GM23338 (cell line): Measurements from ENCODE around the gene ULK2.

Experiments
- CREB1 ChIP-seq: fragments of 250-450 bp; sonication (Bioruptor Pico); IDR thresholded peaks from 2 replicates; pipeline ENCODE4 v1.5.0; 2020; ENCODE audit warnings: low read depth, mild to moderate bottlenecking, moderate library complexity
- EZH2 ChIP-seq: fragments of 200-600 bp; sonication (generic); IDR thresholded peaks from one replicate; pipeline ENCODE4 v1.8.0; 2017; ENCODE audit warnings: antibody characterized with exemption, mild to moderate bottlenecking, low read depth; ENCODE audit not compliant: unreplicated experiment
- EZH2phosphoT487 ChIP-seq: fragments of 200-600 bp; sonication (generic); IDR thresholded peaks from one replicate; pipeline ENCODE4 v1.8.1; 2018; ENCODE audit warnings: antibody characterized with exemption; ENCODE audit not compliant: unreplicated experiment
- JUNB ChIP-seq: IDR thresholded peaks from one replicate; pipeline ENCODE4 v1.6.1; 2016; ENCODE audit warnings: antibody characterized with exemption; ENCODE audit not compliant: unreplicated experiment
- NANOG ChIP-seq: IDR thresholded peaks from 2 replicates; pipeline ENCODE4 v1.6.1; 2016; ENCODE audit warnings: antibody characterized with exemption, borderline replicate concordance
- POLR2AphosphoS5 ChIP-seq: IDR thresholded peaks from 2 replicates; pipeline ENCODE4 v1.6.1; 2016; ENCODE audit warnings: antibody characterized with exemption, low read depth
- STAT1 ChIP-seq: IDR thresholded peaks from one replicate; pipeline ENCODE4 v1.6.1; 2016; ENCODE audit warnings: antibody characterized with exemption; ENCODE audit not compliant: unreplicated experiment
- ZNF114 ChIP-seq: fragments of 250-450 bp; sonication (Bioruptor Pico); IDR thresholded peaks from 2 replicates; pipeline ENCODE4 v1.5.0; 2020; ENCODE audit warnings: mild to moderate bottlenecking, moderate library complexity
- TF ChIP-seq, protein P1 (sequence below), 2 experiments: fragments of 200-600 bp in 1 of 2; sonication (generic) in 1 of 2; conservative IDR thresholded peaks; 2 replicates each; pipeline versions ENCODE4 v1.5.1 to v1.6.1; 2016 to 2017; ENCODE audit warnings: antibody characterized with exemption in 2 of 2, low read depth in 2 of 2, mild to moderate bottlenecking in 2 of 2, moderate library complexity in 1 of 2
- TF ChIP-seq, protein P2 (sequence below): IDR thresholded peaks from one replicate; pipeline ENCODE4 v1.6.1; 2018; ENCODE audit warnings: antibody characterized with exemption; ENCODE audit not compliant: unreplicated experiment
- TF ChIP-seq, protein P3 (sequence below): IDR thresholded peaks from 2 replicates; pipeline ENCODE4 v1.6.1; 2016; ENCODE audit warnings: antibody characterized with exemption

DNA sequence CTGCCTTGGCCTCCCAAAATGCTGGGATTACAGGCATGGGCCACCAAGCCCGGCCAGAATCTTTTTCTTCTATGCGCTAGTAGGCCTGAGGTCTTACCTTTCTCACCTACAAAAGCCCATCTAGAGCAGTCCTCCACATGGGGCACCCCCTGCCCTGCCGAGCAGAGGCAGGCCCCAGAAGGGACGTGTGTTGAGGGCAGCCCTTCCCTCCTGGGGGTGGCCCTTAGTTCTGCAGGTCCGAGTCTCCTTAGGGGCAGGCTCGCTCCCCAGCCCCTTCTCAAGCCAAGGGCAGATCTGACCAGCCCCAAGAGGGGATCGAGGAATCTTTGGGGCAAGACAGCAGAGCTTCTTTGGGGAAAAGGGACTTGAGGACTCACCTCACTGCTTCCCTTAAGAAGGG lies 101.7 kb downstream of the ULK2 start:
- TF ChIP-seq POLR2AphosphoS5: no peak
- TF ChIP-seq, protein P1, sequence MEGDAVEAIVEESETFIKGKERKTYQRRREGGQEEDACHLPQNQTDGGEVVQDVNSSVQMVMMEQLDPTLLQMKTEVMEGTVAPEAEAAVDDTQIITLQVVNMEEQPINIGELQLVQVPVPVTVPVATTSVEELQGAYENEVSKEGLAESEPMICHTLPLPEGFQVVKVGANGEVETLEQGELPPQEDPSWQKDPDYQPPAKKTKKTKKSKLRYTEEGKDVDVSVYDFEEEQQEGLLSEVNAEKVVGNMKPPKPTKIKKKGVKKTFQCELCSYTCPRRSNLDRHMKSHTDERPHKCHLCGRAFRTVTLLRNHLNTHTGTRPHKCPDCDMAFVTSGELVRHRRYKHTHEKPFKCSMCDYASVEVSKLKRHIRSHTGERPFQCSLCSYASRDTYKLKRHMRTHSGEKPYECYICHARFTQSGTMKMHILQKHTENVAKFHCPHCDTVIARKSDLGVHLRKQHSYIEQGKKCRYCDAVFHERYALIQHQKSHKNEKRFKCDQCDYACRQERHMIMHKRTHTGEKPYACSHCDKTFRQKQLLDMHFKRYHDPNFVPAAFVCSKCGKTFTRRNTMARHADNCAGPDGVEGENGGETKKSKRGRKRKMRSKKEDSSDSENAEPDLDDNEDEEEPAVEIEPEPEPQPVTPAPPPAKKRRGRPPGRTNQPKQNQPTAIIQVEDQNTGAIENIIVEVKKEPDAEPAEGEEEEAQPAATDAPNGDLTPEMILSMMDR (conservative IDR thresholded peaks at IDR 0.05; ENCODE audit: low read depth in 2 of 2): no peak
- no peak for TF ChIP-seq EZH2
- TF ChIP-seq, protein P2, sequence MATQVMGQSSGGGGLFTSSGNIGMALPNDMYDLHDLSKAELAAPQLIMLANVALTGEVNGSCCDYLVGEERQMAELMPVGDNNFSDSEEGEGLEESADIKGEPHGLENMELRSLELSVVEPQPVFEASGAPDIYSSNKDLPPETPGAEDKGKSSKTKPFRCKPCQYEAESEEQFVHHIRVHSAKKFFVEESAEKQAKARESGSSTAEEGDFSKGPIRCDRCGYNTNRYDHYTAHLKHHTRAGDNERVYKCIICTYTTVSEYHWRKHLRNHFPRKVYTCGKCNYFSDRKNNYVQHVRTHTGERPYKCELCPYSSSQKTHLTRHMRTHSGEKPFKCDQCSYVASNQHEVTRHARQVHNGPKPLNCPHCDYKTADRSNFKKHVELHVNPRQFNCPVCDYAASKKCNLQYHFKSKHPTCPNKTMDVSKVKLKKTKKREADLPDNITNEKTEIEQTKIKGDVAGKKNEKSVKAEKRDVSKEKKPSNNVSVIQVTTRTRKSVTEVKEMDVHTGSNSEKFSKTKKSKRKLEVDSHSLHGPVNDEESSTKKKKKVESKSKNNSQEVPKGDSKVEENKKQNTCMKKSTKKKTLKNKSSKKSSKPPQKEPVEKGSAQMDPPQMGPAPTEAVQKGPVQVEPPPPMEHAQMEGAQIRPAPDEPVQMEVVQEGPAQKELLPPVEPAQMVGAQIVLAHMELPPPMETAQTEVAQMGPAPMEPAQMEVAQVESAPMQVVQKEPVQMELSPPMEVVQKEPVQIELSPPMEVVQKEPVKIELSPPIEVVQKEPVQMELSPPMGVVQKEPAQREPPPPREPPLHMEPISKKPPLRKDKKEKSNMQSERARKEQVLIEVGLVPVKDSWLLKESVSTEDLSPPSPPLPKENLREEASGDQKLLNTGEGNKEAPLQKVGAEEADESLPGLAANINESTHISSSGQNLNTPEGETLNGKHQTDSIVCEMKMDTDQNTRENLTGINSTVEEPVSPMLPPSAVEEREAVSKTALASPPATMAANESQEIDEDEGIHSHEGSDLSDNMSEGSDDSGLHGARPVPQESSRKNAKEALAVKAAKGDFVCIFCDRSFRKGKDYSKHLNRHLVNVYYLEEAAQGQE: no peak
- no peak for TF ChIP-seq CREB1 (CRISPR knock-in tag)
- TF ChIP-seq NANOG: no peak
- TF ChIP-seq ZNF114 (CRISPR knock-in tag): no peak
- TF ChIP-seq, protein P3, sequence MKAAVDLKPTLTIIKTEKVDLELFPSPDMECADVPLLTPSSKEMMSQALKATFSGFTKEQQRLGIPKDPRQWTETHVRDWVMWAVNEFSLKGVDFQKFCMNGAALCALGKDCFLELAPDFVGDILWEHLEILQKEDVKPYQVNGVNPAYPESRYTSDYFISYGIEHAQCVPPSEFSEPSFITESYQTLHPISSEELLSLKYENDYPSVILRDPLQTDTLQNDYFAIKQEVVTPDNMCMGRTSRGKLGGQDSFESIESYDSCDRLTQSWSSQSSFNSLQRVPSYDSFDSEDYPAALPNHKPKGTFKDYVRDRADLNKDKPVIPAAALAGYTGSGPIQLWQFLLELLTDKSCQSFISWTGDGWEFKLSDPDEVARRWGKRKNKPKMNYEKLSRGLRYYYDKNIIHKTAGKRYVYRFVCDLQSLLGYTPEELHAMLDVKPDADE: no peak
- no peak for TF ChIP-seq STAT1
- no peak for TF ChIP-seq EZH2phosphoT487
- TF ChIP-seq JUNB: no peak
